Neural crest cell (in vitro differentiated cells): Measurements from ENCODE around the gene VPS26B. TPM values are rescaled to one million over a fixed set of nuclear protein-coding genes. Genes with fewer than 3 reads are reported as not detected.

Experiments
- DNase-seq: peaks from one replicate; pipeline ENCODE4 v3.0.0; 2021; ENCODE audit warnings: low read depth, mixed read lengths, low spot score
- H3K27ac Mint-ChIP-seq: one replicate; pipeline ENCODE4 v1.8.0; 2021; ENCODE audit warnings: mild to moderate bottlenecking, mixed read lengths; ENCODE audit not compliant: unreplicated experiment
- H3K27me3 Mint-ChIP-seq: 2 replicates; pipeline ENCODE4 v1.8.0; 2021; ENCODE audit warnings: low read depth, mild to moderate bottlenecking, mixed read lengths
- H3K36me3 Mint-ChIP-seq: 2 replicates; pipeline ENCODE4 v1.8.0; 2021; ENCODE audit warnings: low read depth, mild to moderate bottlenecking, mixed read lengths
- H3K4me1 Mint-ChIP-seq: 2 replicates; pipeline ENCODE4 v1.8.0; 2021; ENCODE audit warnings: mixed read lengths
- H3K4me3 Mint-ChIP-seq: one replicate; pipeline ENCODE4 v1.8.0; 2021; ENCODE audit warnings: mild to moderate bottlenecking, mixed read lengths
- H3K9me3 Mint-ChIP-seq: 2 replicates; pipeline ENCODE4 v1.8.0; 2021; ENCODE audit warnings: mixed read lengths
- total RNA-seq: library from RNA; stranded (reverse); gene quantifications from 2 replicates; pipeline ENCODE4 v1.2.1, GENCODE V29; 2021
- TF ChIP-seq, protein P1 (sequence below): fragments of 200-600 bp; sonication (generic); conservative IDR thresholded peaks from 2 replicates; pipeline ENCODE4 v1.5.0; 2021; ENCODE audit warnings: antibody characterized with exemption, mild to moderate bottlenecking

The VPS26B gene
- total RNA-seq, 1 donor from 2014 or later = 45.6 TPM

DNA sequence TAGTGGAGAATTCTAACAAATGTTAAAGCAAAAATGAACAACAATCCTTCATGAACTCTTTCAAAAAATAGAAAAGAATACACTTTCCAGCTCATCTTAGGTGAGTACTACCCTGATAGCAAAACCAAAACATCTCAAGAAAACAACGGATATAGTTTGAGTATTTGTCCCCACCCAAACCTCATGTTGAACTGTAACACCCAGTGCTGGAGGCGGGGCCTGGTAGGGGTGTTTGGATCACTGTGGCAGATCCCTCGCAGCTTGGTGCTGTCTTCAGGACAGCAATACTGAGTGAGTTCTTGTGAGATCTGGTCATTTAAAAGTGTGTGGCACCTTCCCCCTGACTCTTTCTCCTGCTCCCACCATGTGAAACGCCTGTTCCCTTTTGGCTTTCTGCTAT is 27.7 kb upstream of the VPS26B start:
- Mint-ChIP-seq H3K27me3 (no peaks in the 10 kb centered on the region), H3K27ac (no peak overlapping the region), H3K36me3 (peaks cover 18% of the 10 kb centered on the region), H3K4me1 (no peaks in the 10 kb centered on the region), H3K9me3 (no peaks in the 10 kb centered on the region), H3K4me3 (no peak overlapping the region)
- DNase-seq = no peak
- TF ChIP-seq, protein P1, sequence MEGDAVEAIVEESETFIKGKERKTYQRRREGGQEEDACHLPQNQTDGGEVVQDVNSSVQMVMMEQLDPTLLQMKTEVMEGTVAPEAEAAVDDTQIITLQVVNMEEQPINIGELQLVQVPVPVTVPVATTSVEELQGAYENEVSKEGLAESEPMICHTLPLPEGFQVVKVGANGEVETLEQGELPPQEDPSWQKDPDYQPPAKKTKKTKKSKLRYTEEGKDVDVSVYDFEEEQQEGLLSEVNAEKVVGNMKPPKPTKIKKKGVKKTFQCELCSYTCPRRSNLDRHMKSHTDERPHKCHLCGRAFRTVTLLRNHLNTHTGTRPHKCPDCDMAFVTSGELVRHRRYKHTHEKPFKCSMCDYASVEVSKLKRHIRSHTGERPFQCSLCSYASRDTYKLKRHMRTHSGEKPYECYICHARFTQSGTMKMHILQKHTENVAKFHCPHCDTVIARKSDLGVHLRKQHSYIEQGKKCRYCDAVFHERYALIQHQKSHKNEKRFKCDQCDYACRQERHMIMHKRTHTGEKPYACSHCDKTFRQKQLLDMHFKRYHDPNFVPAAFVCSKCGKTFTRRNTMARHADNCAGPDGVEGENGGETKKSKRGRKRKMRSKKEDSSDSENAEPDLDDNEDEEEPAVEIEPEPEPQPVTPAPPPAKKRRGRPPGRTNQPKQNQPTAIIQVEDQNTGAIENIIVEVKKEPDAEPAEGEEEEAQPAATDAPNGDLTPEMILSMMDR = no peak

DNA sequence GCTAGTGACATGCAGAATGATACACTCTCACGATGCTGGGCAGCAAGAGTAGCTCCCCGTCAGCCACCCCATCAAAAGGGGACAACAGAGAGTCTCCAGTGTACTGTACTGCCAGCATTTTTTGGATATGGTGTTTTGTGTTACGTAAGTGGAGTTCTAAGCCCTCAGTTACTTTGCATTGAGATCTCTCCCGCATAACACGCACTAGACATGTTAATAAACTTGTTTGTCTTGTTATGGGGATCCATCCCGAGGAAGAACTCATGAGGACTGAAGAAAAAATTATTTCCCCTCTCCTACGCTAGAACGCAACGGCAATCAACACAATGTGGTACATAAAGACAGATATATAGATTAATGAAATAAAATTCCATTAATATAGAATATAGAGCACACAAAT is 24.9 kb upstream of the VPS26B start:
- no peaks in the 10 kb centered on the region for H3K4me1 Mint-ChIP-seq
- no peak overlapping the region for H3K27ac Mint-ChIP-seq
- TF ChIP-seq, protein P1 = no peak
- no peaks in the 10 kb centered on the region for H3K9me3 Mint-ChIP-seq
- no peak for DNase-seq
- H3K4me3 Mint-ChIP-seq = no peak overlapping the region
- peaks cover 25% of the 10 kb centered on the region for H3K36me3 Mint-ChIP-seq
- no peaks in the 10 kb centered on the region for H3K27me3 Mint-ChIP-seq

DNA sequence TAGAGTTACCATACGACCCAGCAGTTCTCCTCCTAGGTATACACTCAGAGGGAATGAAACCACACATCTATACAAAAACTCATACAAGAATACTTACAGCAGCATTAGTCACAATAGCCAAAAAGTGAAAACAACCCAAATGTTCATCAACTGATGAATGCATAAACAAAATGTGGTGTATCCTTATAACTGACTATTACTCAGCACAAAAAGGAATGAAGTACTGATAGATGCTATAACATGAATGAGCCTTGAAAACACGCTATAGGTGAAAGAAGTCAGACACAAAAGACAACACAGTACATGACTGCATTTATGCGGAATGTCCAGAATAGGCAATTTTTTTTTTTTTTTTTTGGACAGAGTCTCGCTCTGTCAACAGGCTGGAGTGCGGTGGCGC is 23.8 kb upstream of the VPS26B start:
- Mint-ChIP-seq H3K9me3 (no peaks in the 10 kb centered on the region), H3K27ac (no peak overlapping the region), H3K27me3 (no peaks in the 10 kb centered on the region), H3K36me3 (peaks cover 25% of the 10 kb centered on the region), H3K4me3 (no peak overlapping the region), H3K4me1 (no peaks in the 10 kb centered on the region)
- no peak for DNase-seq
- TF ChIP-seq, protein P1 = no peak

DNA sequence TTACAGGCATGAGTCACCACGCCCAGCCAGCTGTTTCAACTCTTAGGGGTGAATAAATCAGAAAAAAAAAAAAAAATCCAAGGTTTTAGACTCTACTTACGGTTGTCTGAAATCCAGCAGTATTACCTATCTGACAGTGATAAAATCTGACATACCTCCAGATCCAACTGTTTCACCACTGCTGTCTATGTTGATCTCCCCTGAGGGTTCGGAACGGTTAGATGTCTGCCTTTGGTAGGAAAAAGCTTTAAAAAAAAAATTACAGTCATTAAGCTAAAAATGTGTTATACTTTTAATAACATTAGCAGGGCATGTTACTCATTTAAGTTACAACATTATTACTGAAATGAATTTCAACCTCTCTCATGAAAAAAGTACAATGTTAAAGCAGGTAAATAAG is 21.8 kb upstream of the VPS26B start:
- H3K27ac Mint-ChIP-seq = no peak overlapping the region
- no peaks in the 10 kb centered on the region for H3K27me3 Mint-ChIP-seq
- no peaks in the 10 kb centered on the region for H3K4me1 Mint-ChIP-seq
- DNase-seq = no peak
- no peaks in the 10 kb centered on the region for H3K9me3 Mint-ChIP-seq
- H3K36me3 Mint-ChIP-seq = peaks cover 25% of the 10 kb centered on the region
- H3K4me3 Mint-ChIP-seq = no peak overlapping the region
- TF ChIP-seq, protein P1 = no peak

DNA sequence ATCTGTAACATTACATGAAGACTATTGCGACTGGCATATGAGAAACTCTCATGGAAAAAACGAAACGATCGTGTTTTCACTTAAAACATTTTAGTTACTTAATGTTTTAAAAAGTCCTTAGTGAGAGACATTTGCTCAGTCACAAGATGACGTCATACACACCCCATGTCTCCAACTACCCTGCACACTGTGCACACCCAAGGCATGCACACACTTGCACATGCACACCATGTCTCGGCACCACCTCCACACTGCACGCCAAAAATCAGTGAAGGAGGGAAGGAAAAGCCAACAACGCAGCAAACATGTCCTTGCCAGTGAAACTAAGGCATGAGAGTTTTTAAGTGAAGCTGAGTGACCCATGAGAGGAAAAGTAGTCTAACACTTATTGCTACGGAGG is 18.7 kb upstream of the VPS26B start:
- Mint-ChIP-seq H3K4me1 (peaks cover 7% of the 10 kb centered on the region), H3K9me3 (no peaks in the 10 kb centered on the region), H3K27ac (no peak overlapping the region), H3K4me3 (no peak overlapping the region), H3K27me3 (no peaks in the 10 kb centered on the region), H3K36me3 (peaks cover 18% of the 10 kb centered on the region)
- TF ChIP-seq, protein P1 = no peak
- no peak for DNase-seq

DNA sequence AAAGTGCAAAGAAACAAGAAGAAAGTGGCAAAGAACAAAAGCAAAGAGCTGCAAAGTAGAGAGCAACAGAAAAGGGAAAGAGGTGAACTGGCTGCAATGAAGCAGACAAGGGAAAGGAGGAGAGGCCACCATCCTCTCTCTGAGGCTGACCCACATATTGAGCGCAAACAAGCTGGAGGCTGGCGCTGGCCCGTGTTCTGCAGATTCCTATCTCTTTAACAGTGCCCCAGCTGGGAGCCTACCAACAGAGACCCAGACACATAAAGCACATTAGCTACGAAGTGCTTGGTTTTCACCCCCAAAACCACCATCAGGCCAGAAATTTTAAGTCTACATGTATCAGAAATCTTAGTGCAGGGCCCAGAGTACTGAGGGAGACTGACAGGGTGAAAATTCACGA is 18.3 kb upstream of the VPS26B start:
- peaks cover 9% of the 10 kb centered on the region for H3K4me1 Mint-ChIP-seq
- H3K36me3 Mint-ChIP-seq = peaks cover 18% of the 10 kb centered on the region
- no peak overlapping the region for H3K27ac Mint-ChIP-seq
- H3K27me3 Mint-ChIP-seq = no peaks in the 10 kb centered on the region
- H3K9me3 Mint-ChIP-seq = no peaks in the 10 kb centered on the region
- H3K4me3 Mint-ChIP-seq = no peak overlapping the region
- TF ChIP-seq, protein P1 = no peak
- no peak for DNase-seq
